Measurements from ENCODE around the gene SEC14L2. TPM values are rescaled to one million over a fixed set of nuclear protein-coding genes. Genes with fewer than 3 reads are reported as not detected.

Gene SEC14L2
- total RNA-seq, 4 donors from 2014 or later = 7.8 to 45.9 (median 23.1) TPM; not detected in 1

Small RNAs within 50 kb of the gene (small RNA-seq; reads per million reads assigned to genes)
- gene AC004832.3 = not detected
- gene RNU6-564P = not detected

Other genes starting within 250 kb of the SEC14L2 start
- 1 to 10 TPM in 2 of 4 donors, under 1 TPM in 1, not detected in 1; under 0.01 to 3.0 (median 1.5) TPM for gene LIF, start 150.3 kb upstream of the SEC14L2 start, total RNA-seq
- 1 to 10 TPM in 1 of 4 donors, under 1 TPM in 2, not detected in 1; 0.76 to 8.8 (median 0.76) TPM for gene OSM, start 130.2 kb upstream of the SEC14L2 start, total RNA-seq
- gene CASTOR1, start 107.5 kb upstream of the SEC14L2 start, total RNA-seq = 10 to 100 TPM; 15.8 to 67.1 (median 27.7) TPM
- gene TBC1D10A, start 70.1 kb upstream of the SEC14L2 start, total RNA-seq = 10 to 100 TPM in 2 of 4 donors, 1 to 10 TPM in 2; 2.8 to 33.6 (median 10.0) TPM
- 100 to 1,000 TPM in 1 of 4 donors, 10 to 100 TPM in 3; 19.5 to 185 (median 40.2) TPM for gene SF3A1, start 40.1 kb upstream of the SEC14L2 start, total RNA-seq
- gene CCDC157, start 40.0 kb upstream of the SEC14L2 start, total RNA-seq = 1 to 10 TPM in 3 of 4 donors, not detected in 1; 2.9 to 6.8 (median 4.6) TPM
- gene RNF215, start 9.6 kb upstream of the SEC14L2 start, total RNA-seq = 10 to 100 TPM in 3 of 4 donors, 1 to 10 TPM in 1; 8.2 to 25.9 (median 18.9) TPM
- 1 to 10 TPM in 3 of 4 donors, not detected in 1; 1.2 to 5.5 (median 3.2) TPM for gene MTFP1, start 28.8 kb downstream of the SEC14L2 start, total RNA-seq
- gene SEC14L3, start 75.0 kb downstream of the SEC14L2 start, total RNA-seq = not detected
- gene SEC14L4, start 108.7 kb downstream of the SEC14L2 start, total RNA-seq = under 1 TPM in 1 of 4 donors, not detected in 3; 0.41 TPM
- 1 to 10 TPM in 2 of 4 donors, under 1 TPM in 1, not detected in 1; under 0.01 to 4.8 (median 4.0) TPM for gene SEC14L6, start 149.7 kb downstream of the SEC14L2 start, total RNA-seq
- 1 to 10 TPM in 2 of 4 donors, under 1 TPM in 1, not detected in 1; 0.26 to 6.6 (median 1.2) TPM for gene GAL3ST1, start 177.6 kb downstream of the SEC14L2 start, total RNA-seq
- 10 to 100 TPM; 13.5 to 67.5 (median 44.9) TPM for gene PES1, start 194.9 kb downstream of the SEC14L2 start, total RNA-seq
- 10 to 100 TPM; 21.8 to 44.5 (median 30.3) TPM for gene TCN2, start 210.2 kb downstream of the SEC14L2 start, total RNA-seq
- 10 to 100 TPM in 1 of 4 donors, 1 to 10 TPM in 1, under 1 TPM in 2; 0.29 to 11.7 (median 3.0) TPM for gene SLC35E4, start 238.8 kb downstream of the SEC14L2 start, total RNA-seq